Muscle layer of duodenum (tissue), 2 donors: ENCODE measurements around the gene CCDC158.
"Not testable (repeated sequence)": the region's sequence is repeated elsewhere in the genome, so short reads cannot be mapped to it uniquely, and the experiment has no call there.

Experiments
- H3K27ac ChIP-seq: one replicate; pipeline ENCODE4 v1.7.0; 2013; ENCODE audit warnings: mild to moderate bottlenecking, low read length
- H3K27me3 ChIP-seq: one replicate; pipeline ENCODE4 v1.7.0; 2013; ENCODE audit warnings: low read depth, mild to moderate bottlenecking, control low read depth, low read length
- H3K36me3 ChIP-seq, 2 donors: one replicate each; pipeline ENCODE4 v1.7.0; 2013; ENCODE audit warnings: low read length in 2 of 2, control low read depth in 1 of 2, mild to moderate bottlenecking in 1 of 2; ENCODE audit not compliant: insufficient read depth in 2 of 2, control insufficient read depth in 1 of 2
- H3K4me1 ChIP-seq, 2 donors: one replicate each; pipeline ENCODE4 v1.7.0; 2013; ENCODE audit warnings: low read length in 2 of 2, mild to moderate bottlenecking in 2 of 2, control low read depth in 1 of 2, moderate library complexity in 1 of 2; ENCODE audit not compliant: insufficient read depth in 2 of 2, control insufficient read depth in 1 of 2
- H3K4me3 ChIP-seq, 2 donors: one replicate each; pipeline ENCODE4 v1.7.0; 2013; ENCODE audit warnings: low read length in 2 of 2, low read depth in 1 of 2, mild to moderate bottlenecking in 1 of 2
- H3K9me3 ChIP-seq, 2 donors: one replicate each; pipeline ENCODE4 v1.7.0; 2013; ENCODE audit warnings: low read length in 2 of 2, control low read depth in 1 of 2, mild to moderate bottlenecking in 1 of 2; ENCODE audit not compliant: control insufficient read depth in 1 of 2
- donor health status: healthy.

CCDC158 gene

GRCh38 chr4:76426272-76426671, 5.3 kb upstream of the CCDC158 start:
- H3K36me3 ChIP-seq = no peaks in the 10 kb centered on the region
- H3K27ac ChIP-seq = no peak overlapping the region
- H3K4me3 ChIP-seq = no peak overlapping the region
- H3K9me3 ChIP-seq = no peaks in the 10 kb centered on the region
- H3K4me1 ChIP-seq = no peaks in the 10 kb centered on the region
- H3K27me3 ChIP-seq = no peaks in the 10 kb centered on the region

GRCh38 chr4:76423159-76423558, 2.2 kb upstream of the CCDC158 start:
- not testable (repeated sequence) for H3K27ac ChIP-seq, H3K36me3 ChIP-seq, H3K9me3 ChIP-seq, H3K4me3 ChIP-seq, H3K4me1 ChIP-seq, H3K27me3 ChIP-seq

GRCh38 chr4:76420188-76420761, 666 bp downstream of the CCDC158 start:
- H3K27me3 ChIP-seq = no peaks in the 10 kb centered on the region
- no peaks in the 10 kb centered on the region for H3K36me3 ChIP-seq
- no peaks in the 10 kb centered on the region for H3K9me3 ChIP-seq
- H3K4me1 ChIP-seq = no peaks in the 10 kb centered on the region
- H3K27ac ChIP-seq = no peak overlapping the region
- peak overlapping the region; percentile 46 to 72 for H3K4me3 ChIP-seq

GRCh38 chr4:76410636-76411035, 10.3 kb downstream of the CCDC158 start:
- H3K27ac ChIP-seq = no peak overlapping the region
- H3K36me3 ChIP-seq = no peaks in the 10 kb centered on the region
- no peaks in the 10 kb centered on the region for H3K27me3 ChIP-seq
- H3K9me3 ChIP-seq = no peaks in the 10 kb centered on the region
- no peaks in the 10 kb centered on the region for H3K4me1 ChIP-seq
- no peak overlapping the region for H3K4me3 ChIP-seq

GRCh38 chr4:76407440-76408119, 13.4 kb downstream of the CCDC158 start:
- H3K9me3 ChIP-seq = no peaks in the 10 kb centered on the region

GRCh38 chr4:76406081-76406480, 14.9 kb downstream of the CCDC158 start:
- Histone ChIP-seq H3K4me1 (no peaks in the 10 kb centered on the region), H3K9me3 (no peaks in the 10 kb centered on the region), H3K36me3 (no peaks in the 10 kb centered on the region), H3K4me3 (no peak overlapping the region), H3K27ac (no peak overlapping the region), H3K27me3 (no peaks in the 10 kb centered on the region)

More at GRCh38 chr4:76407440-76408119, 13.4 kb downstream of the CCDC158 start:
- Histone ChIP-seq H3K4me3 (no peak overlapping the region), H3K27me3 (no peaks in the 10 kb centered on the region), H3K4me1 (no peaks in the 10 kb centered on the region), H3K27ac (no peak overlapping the region), H3K36me3 (no peaks in the 10 kb centered on the region)

GRCh38 chr4:76401654-76402053, 19.3 kb downstream of the CCDC158 start:
- no peak overlapping the region for H3K27ac ChIP-seq
- H3K9me3 ChIP-seq = no peaks in the 10 kb centered on the region
- no peaks in the 10 kb centered on the region for H3K27me3 ChIP-seq
- H3K36me3 ChIP-seq = no peaks in the 10 kb centered on the region
- no peak overlapping the region for H3K4me3 ChIP-seq
- no peaks in the 10 kb centered on the region for H3K4me1 ChIP-seq

- Histone ChIP-seq H3K36me3 (no peaks in the 10 kb centered on the region), H3K4me1 (no peaks in the 10 kb centered on the region), H3K27ac (no peak overlapping the region), H3K9me3 (peaks cover 0 to 9% of the 10 kb centered on the region in 2 donors), H3K27me3 (no peaks in the 10 kb centered on the region), H3K4me3 (peak overlapping the region in 1 of 2 donors; percentile 7)
These were observed 32.6 kb downstream of the CCDC158 start for GRCh38 chr4:76388160-76388908.

GRCh38 chr4:76386566-76387305, 34.2 kb downstream of the CCDC158 start:
- Histone ChIP-seq H3K4me3 (no peak overlapping the region), H3K4me1 (no peaks in the 10 kb centered on the region), H3K27ac (no peak overlapping the region), H3K27me3 (no peaks in the 10 kb centered on the region), H3K9me3 (peaks cover 0 to 4% of the 10 kb centered on the region in 2 donors), H3K36me3 (no peaks in the 10 kb centered on the region)

GRCh38 chr4:76385974-76386373, 35.0 kb downstream of the CCDC158 start:
- Histone ChIP-seq H3K36me3 (no peaks in the 10 kb centered on the region), H3K9me3 (peaks cover 0 to 4% of the 10 kb centered on the region in 2 donors), H3K27ac (no peak overlapping the region), H3K4me1 (no peaks in the 10 kb centered on the region), H3K4me3 (no peak overlapping the region), H3K27me3 (no peaks in the 10 kb centered on the region)

GRCh38 chr4:76384052-76384451, 36.9 kb downstream of the CCDC158 start:
- Histone ChIP-seq H3K4me3 (no peak overlapping the region), H3K36me3 (no peaks in the 10 kb centered on the region), H3K9me3 (no peaks in the 10 kb centered on the region), H3K27ac (no peak overlapping the region), H3K4me1 (no peaks in the 10 kb centered on the region), H3K27me3 (no peaks in the 10 kb centered on the region)
